Caco-2 (cell line): Measurements from ENCODE around the gene TIMM44. TPM values are rescaled to one million over a fixed set of nuclear protein-coding genes. Genes with fewer than 3 reads are reported as not detected.
"Not testable (repeated sequence)": the region's sequence is repeated elsewhere in the genome, so short reads cannot be mapped to it uniquely, and the experiment has no call there.

ENCODE experiments used
- BruUV-seq: library from RNA; stranded (reverse); fragments of 400-500 nt; replicated peaks from 2 replicates; lab custom pipeline; 2021; lab: Mats Ljungman, UMichigan
- CTCF ChIA-PET: fragments of 300-600 bp; sonication (Branson Sonifier 250); formaldehyde crosslinking; loops from one replicate; lab custom pipeline; 2022; ENCODE audit warnings: antibody characterized with exemption; lab: Charles Lee
- POLR2A ChIA-PET: fragments of 300-600 bp; sonication (Branson Sonifier 250); formaldehyde crosslinking; loops from one replicate; lab custom pipeline; 2022; ENCODE audit warnings: antibody characterized with exemption; lab: Charles Lee
- DNase-seq, 2 experiments: peaks; one replicate each; pipeline versions ENCODE4 v3.0.0 to v3.0.0-alpha.2; 2020 to 2022
- H3K27me3 ChIP-seq: replicated peaks from 2 replicates; pipeline ENCODE4 v1.6.0; 2011; ENCODE audit warnings: low read length; ENCODE audit not compliant: control insufficient read depth, insufficient read depth
- H3K36me3 ChIP-seq: 2 replicates; pipeline ENCODE4 v1.5.1; 2011; ENCODE audit warnings: low read length; ENCODE audit not compliant: control insufficient read depth, insufficient read depth
- H3K4me1 ChIP-seq: fragments of 250-450 bp; sonication (Bioruptor Pico); 2 replicates; pipeline ENCODE4 v1.5.1; 2020; ENCODE audit warnings: mild to moderate bottlenecking
- H3K4me3 ChIP-seq: 2 replicates; pipeline ENCODE4 v1.5.1; 2011; ENCODE audit warnings: low read depth, mild to moderate bottlenecking, control low read depth, low read length
- H3K9me3 ChIP-seq: fragments of 250-450 bp; sonication (Bioruptor Pico); 2 replicates; pipeline ENCODE4 v1.5.1; 2020; ENCODE audit warnings: mild to moderate bottlenecking, moderate library complexity
- H3K27ac Mint-ChIP-seq: one replicate; pipeline ENCODE4 v1.8.0; 2022; ENCODE audit warnings: mixed read lengths; ENCODE audit not compliant: unreplicated experiment
- H3K27me3 Mint-ChIP-seq: one replicate; pipeline ENCODE4 v1.8.0; 2022; ENCODE audit warnings: mixed read lengths; ENCODE audit not compliant: insufficient read depth, unreplicated experiment
- H3K36me3 Mint-ChIP-seq: one replicate; pipeline ENCODE4 v1.8.0; 2022; ENCODE audit warnings: mild to moderate bottlenecking, mixed read lengths; ENCODE audit not compliant: insufficient read depth, unreplicated experiment
- H3K4me1 Mint-ChIP-seq: one replicate; pipeline ENCODE4 v1.8.0; 2022; ENCODE audit warnings: low read depth, mixed read lengths; ENCODE audit not compliant: unreplicated experiment
- H3K4me3 Mint-ChIP-seq: one replicate; pipeline ENCODE4 v1.8.0; 2022; ENCODE audit warnings: mild to moderate bottlenecking, moderate library complexity, mixed read lengths; ENCODE audit not compliant: unreplicated experiment
- H3K9me3 Mint-ChIP-seq: one replicate; pipeline ENCODE4 v1.8.0; 2022; ENCODE audit warnings: mixed read lengths; ENCODE audit not compliant: unreplicated experiment
- CTCF ChIP-seq, 2 experiments: fragments of 200-600 bp in 1 of 2; IDR thresholded peaks; 1 replicate in 1 of 2; 2 replicates in 1 of 2; pipeline versions ENCODE4 v1.5.1 to v1.8.0; 2011 to 2022; ENCODE audit warnings: antibody characterized with exemption in 1 of 2, control low read depth in 1 of 2, inconsistent platforms in 1 of 2, low read depth in 1 of 2, low read length in 1 of 2, mild to moderate bottlenecking in 1 of 2, moderate library complexity in 1 of 2; ENCODE audit not compliant: insufficient read depth in 1 of 2, severe bottlenecking in 1 of 2, unreplicated experiment in 1 of 2
- intact Hi-C: fragments of 100-400 bp; cut with micrococcal nuclease; formaldehyde crosslinking; loops from one replicate; pipeline ENCODE4 v1.10.0; 2022; ENCODE audit not compliant: unreplicated experiment
- total RNA-seq: library from RNA; stranded (reverse); gene quantifications from 2 replicates; pipeline ENCODE4 v1.2.3, GENCODE V29; 2022

TIMM44 gene
- total RNA-seq, 1 experiment from 2014 or later, result 129 TPM

- intact Hi-C loops, result no loop called here
- peak overlapping the region; percentile 87 for H3K4me3 Mint-ChIP-seq
- peaks cover 7% of the 10 kb centered on the region for H3K4me1 Mint-ChIP-seq
- no TSS peak for BruUV-seq
- peaks cover 28% of the 10 kb centered on the region for H3K36me3 Mint-ChIP-seq
- peaks cover 16% of the 10 kb centered on the region for H3K4me1 ChIP-seq
- ChIA-PET CTCF (interaction anchor here (1.2 to 3.6 kb wide), 6 partner anchors 8 to 66 kb away, joined by 4 to 50 read pairs (median 20); partner anchors contain the start of genes CTXN1, MAP2K7 and TIMM44), POLR2A (interaction anchor here (0.6 to 2.2 kb wide), 2 partner anchors 15 to 31 kb away, joined by 8 to 69 read pairs; partner anchors contain the start of genes LRRC8E and MAP2K7)
- no peaks in the 10 kb centered on the region for H3K27me3 Mint-ChIP-seq
- H3K9me3 ChIP-seq, result no peaks in the 10 kb centered on the region
- no peaks in the 10 kb centered on the region for H3K36me3 ChIP-seq
- H3K4me3 ChIP-seq, result peak overlapping the region; percentile 63; the same call in 1 of the 2 replicates
- TF ChIP-seq CTCF (IDR thresholded peaks at IDR 0.05; ENCODE audit: insufficient read depth in 1 of 2, low read depth in 1 of 2, low read length in 1 of 2, severe bottlenecking in 1 of 2, unreplicated experiment in 1 of 2), result no peak
- H3K27ac Mint-ChIP-seq, result no peak overlapping the region
- DNase-seq, result no peak
- no peaks in the 10 kb centered on the region for H3K27me3 ChIP-seq
- H3K9me3 Mint-ChIP-seq, result no peaks in the 10 kb centered on the region
Observed at GRCh38 chr19:7918615-7919421, 24.6 kb downstream of the TIMM44 start.

GRCh38 chr19:7918062-7918614 lies 25.3 kb downstream of the TIMM44 start:
- H3K27me3 Mint-ChIP-seq, H3K9me3 ChIP-seq, DNase-seq, BruUV-seq, H3K9me3 Mint-ChIP-seq, intact Hi-C loops, H3K4me1 Mint-ChIP-seq, H3K27me3 ChIP-seq, H3K27ac Mint-ChIP-seq, H3K36me3 ChIP-seq: not testable (repeated sequence)
- peaks cover 26% of the 10 kb centered on the region for H3K36me3 Mint-ChIP-seq
- Histone ChIP-seq H3K4me3 (peak overlapping the region; percentile 58), H3K4me1 (peaks cover 16% of the 10 kb centered on the region)
- POLR2A ChIA-PET, result interaction anchor here (0.8 to 1.0 kb wide), 2 partner anchors 15 to 26 kb away, joined by 3 to 4 read pairs; partner anchors contain the start of gene MAP2K7
- H3K4me3 Mint-ChIP-seq, result peak overlapping the region; percentile 87
- CTCF ChIA-PET, result interaction anchor here (0.9 to 3.0 kb wide), 6 partner anchors 9 to 49 kb away, joined by 3 to 14 read pairs (median 5); partner anchors contain the start of genes CTXN1, MAP2K7 and TIMM44

- intact Hi-C loops, result no loop called here
- peak overlapping the region; percentile 58 for H3K4me3 ChIP-seq
- H3K4me1 ChIP-seq, result peaks cover 16% of the 10 kb centered on the region
- H3K36me3 Mint-ChIP-seq, result peaks cover 32% of the 10 kb centered on the region
- no peaks in the 10 kb centered on the region for H3K9me3 ChIP-seq
- H3K4me1 Mint-ChIP-seq, result peaks cover 7% of the 10 kb centered on the region
- no peaks in the 10 kb centered on the region for H3K27me3 ChIP-seq
- CTCF ChIA-PET, result interaction anchor here (0.9 to 3.0 kb wide), 6 partner anchors 9 to 48 kb away, joined by 3 to 14 read pairs (median 5); partner anchors contain the start of genes CTXN1, MAP2K7 and TIMM44
- BruUV-seq, result no TSS peak
- peak; percentile 50 to 72 for TF ChIP-seq CTCF (IDR thresholded peaks at IDR 0.05; ENCODE audit: insufficient read depth in 1 of 2, low read depth in 1 of 2, low read length in 1 of 2, severe bottlenecking in 1 of 2, unreplicated experiment in 1 of 2)
- POLR2A ChIA-PET, result interaction anchor here (0.8 to 1.0 kb wide), 3 partner anchors 14 to 26 kb away, joined by 3 to 4 read pairs (median 3); partner anchors contain the start of gene MAP2K7
- no peaks in the 10 kb centered on the region for H3K27me3 Mint-ChIP-seq
- H3K9me3 Mint-ChIP-seq, result no peaks in the 10 kb centered on the region
- peak overlapping the region; percentile 87 for H3K4me3 Mint-ChIP-seq
- no peak overlapping the region for H3K27ac Mint-ChIP-seq
- peak; percentile 73 to 79 for DNase-seq
- H3K36me3 ChIP-seq, result no peaks in the 10 kb centered on the region
Observed at GRCh38 chr19:7917267-7918061, 26.0 kb downstream of the TIMM44 start.
